Fibroblast of pulmonary artery (primary cell): Measurements from ENCODE around the gene DENND1A.

Experiments
- DNase-seq: peaks from one replicate; pipeline ENCODE4 v3.0.0-alpha.2; 2010; ENCODE audit warnings: low read depth
- H3K4me3 ChIP-seq: replicated peaks from 2 replicates; pipeline ENCODE4 v1.5.1; 2011; ENCODE audit warnings: low read depth, mild to moderate bottlenecking, control low read depth, low read length, moderate library complexity
- CTCF ChIP-seq: IDR thresholded peaks from 2 replicates; pipeline ENCODE4 v1.5.1; 2011; ENCODE audit warnings: mild to moderate bottlenecking, control low read depth, low read length, inconsistent platforms; ENCODE audit errors: missing control alignments

Gene DENND1A

DNA sequence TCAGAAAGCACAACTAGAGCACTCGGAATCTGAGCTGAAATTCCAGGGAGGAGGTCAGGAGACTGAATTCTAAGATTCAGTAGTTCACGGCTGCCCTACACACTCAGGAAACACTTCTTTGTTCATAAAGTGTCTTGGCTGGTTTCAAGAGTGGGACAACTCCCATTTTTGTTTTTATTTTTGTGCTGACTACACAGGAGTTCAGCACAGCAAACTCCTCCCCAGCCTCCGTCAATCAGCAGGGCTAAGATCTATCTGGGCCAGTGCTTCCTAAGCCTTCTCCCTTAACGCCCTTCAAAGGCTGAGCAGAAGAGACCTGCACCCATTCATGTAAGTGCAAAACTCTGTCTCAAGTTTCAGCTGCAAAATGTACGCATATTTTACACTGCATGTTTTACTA lies 323.8 kb downstream of the DENND1A start:
- no peak overlapping the region for H3K4me3 ChIP-seq
- no peak for DNase-seq
- no peak for TF ChIP-seq CTCF

DNA sequence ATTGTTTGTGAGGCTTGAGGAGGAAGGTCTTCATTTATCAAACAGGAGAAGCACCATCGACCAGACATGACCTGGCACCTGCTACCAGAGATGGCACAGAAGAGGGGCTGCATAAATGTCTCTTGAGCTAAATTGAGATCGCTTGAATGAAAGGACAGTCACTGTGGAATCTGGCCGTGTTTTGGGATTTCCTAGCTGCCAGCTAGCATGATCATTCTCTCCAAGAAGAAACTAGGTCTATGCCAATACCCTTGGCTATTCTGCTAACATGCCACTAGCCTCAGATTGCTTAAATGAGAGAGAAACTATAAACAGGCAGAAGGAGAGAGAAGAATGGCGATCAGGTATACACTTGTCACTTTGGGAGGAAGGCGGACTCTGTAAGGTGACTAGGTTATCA lies 324.6 kb downstream of the DENND1A start:
- TF ChIP-seq CTCF, result no peak
- no peak overlapping the region for H3K4me3 ChIP-seq
- DNase-seq, result no peak

DNA sequence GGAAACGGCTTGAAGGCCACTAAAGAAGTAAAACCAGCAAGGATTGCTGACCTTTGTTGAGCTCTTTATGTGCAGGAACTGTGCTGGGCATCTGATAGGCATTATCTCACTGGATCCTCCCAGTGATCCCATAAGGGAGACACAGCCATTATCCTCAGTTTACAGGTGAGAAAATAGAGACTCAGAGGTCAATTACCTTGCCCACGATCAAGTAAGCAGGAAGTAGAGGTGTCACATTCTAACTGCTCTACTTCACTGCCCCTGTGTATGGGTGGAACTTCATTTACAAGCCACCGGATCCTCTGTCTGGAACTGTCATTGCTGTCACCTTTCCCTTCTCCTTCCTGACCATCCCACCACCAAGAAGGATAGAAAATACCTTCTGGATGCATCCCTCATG lies 325.1 kb downstream of the DENND1A start:
- DNase-seq, result no peak
- no peak overlapping the region for H3K4me3 ChIP-seq
- no peak for TF ChIP-seq CTCF

DNA sequence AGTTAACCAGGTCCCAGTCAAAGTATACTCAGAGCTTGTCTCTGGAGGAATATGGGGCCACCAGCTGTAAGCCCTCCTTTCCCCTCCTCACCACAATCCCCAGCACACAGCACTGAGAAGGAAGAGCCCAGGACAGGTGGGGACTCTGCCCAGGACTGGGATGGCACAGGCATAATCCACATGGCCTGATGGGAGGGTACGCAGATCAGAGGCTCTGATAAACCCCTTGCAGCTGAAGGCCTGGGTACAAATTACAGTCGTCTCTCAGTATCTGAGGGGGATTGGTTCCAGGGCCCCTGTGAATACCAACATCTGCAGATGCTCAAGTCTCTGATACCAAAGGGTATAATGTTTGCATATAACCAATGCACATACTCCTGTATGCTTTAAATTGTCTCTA lies 328.1 kb downstream of the DENND1A start:
- no peak for DNase-seq
- TF ChIP-seq CTCF, result no peak

GRCh38 chr9:123599781-123600180 lies 330.1 kb downstream of the DENND1A start:
- H3K4me3 ChIP-seq, result no peak overlapping the region
- no peak for DNase-seq
- TF ChIP-seq CTCF, result no peak

More for the DNA sequence above, 328.1 kb downstream of the DENND1A start:
- no peak overlapping the region for H3K4me3 ChIP-seq

DNA sequence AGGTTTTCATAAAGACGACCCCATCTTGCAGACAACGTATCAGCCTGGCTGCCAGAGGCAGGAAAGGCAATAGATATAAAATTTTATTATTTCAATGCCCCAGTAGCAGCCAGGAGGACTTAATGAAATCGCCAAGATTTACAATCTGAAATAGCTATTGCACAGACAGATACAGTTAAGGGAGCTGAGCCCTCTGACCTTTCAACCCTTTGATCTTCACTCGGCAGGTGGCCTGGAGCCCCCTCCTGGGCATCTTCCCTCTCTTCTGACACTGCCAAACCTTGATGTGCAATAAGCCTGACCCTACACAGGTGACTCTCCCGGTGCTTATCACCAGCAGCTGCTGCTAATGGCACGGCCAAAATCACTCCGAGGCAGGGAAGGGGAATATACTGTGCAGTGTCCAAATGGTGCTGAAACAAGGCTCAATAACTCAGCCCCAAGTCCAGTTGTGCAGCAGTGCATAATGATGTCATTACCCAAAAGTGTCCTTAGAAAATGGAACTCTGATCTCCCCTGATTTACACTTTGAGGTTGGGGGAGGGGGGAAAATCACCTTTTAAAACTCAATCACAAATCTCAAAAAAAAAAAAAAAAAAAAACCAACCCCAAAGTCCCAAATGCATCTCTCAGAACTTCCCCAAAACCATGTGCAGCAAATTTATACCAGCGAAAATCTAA lies 331.9 kb downstream of the DENND1A start:
- DNase-seq, result no peak
- TF ChIP-seq CTCF, result no peak
- no peak overlapping the region for H3K4me3 ChIP-seq

GRCh38 chr9:123597048-123597447 lies 332.9 kb downstream of the DENND1A start:
- no peak for DNase-seq
- H3K4me3 ChIP-seq, result no peak overlapping the region
- no peak for TF ChIP-seq CTCF
